Fibroblast of mammary gland (primary cell): ENCODE data around the gene WFDC2.

ENCODE experiments used
- DNase-seq: peaks from one replicate; pipeline ENCODE4 v3.0.0-alpha.2; 2010; ENCODE audit warnings: low read depth
- H3K4me3 ChIP-seq: 2 replicates; pipeline ENCODE4 v1.5.1; 2011; ENCODE audit warnings: low read depth, mild to moderate bottlenecking, low read length, moderate library complexity; ENCODE audit not compliant: control insufficient read depth
- CTCF ChIP-seq: conservative IDR thresholded peaks from 2 replicates; pipeline ENCODE4 v1.5.1; 2011; ENCODE audit warnings: low read depth, low read length, inconsistent platforms; ENCODE audit not compliant: control insufficient read depth, insufficient read depth

Gene WFDC2

GRCh38 chr20:45495501-45495941, 26.0 kb downstream of the WFDC2 start:
- peak; percentile 4 for DNase-seq
- no peak for TF ChIP-seq CTCF
- H3K4me3 ChIP-seq, result no peak overlapping the region

DNA sequence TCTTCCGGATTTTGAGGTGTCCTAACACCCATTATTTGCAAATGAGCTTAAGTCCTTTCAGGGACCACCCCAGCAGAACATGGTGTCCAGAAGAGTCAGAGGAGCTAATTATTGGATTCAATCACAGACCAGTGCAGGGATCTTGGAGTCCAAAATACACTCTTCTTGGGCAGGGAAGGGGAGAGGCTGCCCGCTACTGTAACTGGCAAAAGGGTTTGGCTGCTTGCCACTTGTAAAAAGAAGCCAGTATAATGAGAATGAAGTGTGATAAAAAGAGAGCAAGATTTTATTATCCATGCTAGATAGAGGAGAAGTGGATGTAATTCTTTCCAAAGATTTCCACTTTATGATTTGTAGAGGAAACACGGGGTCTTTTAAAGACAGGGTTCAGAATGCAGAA, 26.6 kb downstream of the WFDC2 start:
- no peak overlapping the region for H3K4me3 ChIP-seq
- no peak for DNase-seq
- no peak for TF ChIP-seq CTCF

- TF ChIP-seq CTCF, result no peak
- DNase-seq, result no peak
- no peak overlapping the region for H3K4me3 ChIP-seq
Measured at GRCh38 chr20:45497971-45498494, 28.5 kb downstream of the WFDC2 start.

GRCh38 chr20:45500022-45500421, 30.5 kb downstream of the WFDC2 start:
- DNase-seq, result no peak
- H3K4me3 ChIP-seq, result no peak overlapping the region
- no peak for TF ChIP-seq CTCF

GRCh38 chr20:45501600-45501999, 32.0 kb downstream of the WFDC2 start:
- TF ChIP-seq CTCF, result no peak
- no peak for DNase-seq
- H3K4me3 ChIP-seq, result no peak overlapping the region

DNA sequence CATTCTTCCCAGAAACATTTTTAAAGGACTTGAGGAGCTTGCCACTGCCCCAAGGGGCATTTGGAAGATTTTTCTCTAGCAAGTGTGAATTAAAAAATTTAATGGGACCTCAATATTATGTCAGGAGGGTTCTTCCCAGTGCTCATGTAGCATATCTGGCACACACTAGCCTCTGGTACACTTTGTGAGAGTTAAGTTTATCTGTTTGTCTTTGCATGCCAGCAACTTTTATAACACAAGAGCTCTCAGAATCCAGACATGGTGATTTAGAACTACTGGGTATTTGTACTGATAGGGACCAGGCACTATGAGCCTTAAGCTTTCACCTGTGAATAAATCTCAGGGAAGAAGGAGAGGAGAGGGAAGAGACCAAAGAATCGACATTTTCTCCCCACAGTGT, 33.0 kb downstream of the WFDC2 start:
- no peak for DNase-seq
- TF ChIP-seq CTCF, result no peak
- no peak overlapping the region for H3K4me3 ChIP-seq

DNA sequence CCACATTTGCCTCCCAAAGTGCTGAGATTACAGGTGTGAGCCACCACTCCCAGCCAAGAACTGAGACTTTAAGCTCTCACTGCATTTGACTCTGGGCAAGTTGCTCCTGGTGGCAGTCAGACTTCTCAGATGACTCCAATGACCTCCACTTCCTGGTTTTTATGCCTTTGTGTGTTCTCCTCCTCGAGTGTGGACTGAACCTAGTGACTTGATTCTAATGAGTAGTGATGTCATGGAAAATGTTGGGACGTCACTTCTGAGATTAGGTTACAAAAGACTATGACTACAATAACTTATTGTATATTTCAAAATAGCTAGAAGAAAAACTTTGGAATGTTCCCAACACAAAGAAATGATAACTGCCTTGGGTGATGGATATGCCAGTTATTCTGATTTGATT, 33.9 kb downstream of the WFDC2 start:
- no peak for TF ChIP-seq CTCF
- H3K4me3 ChIP-seq, result no peak overlapping the region
- DNase-seq, result no peak
